ENCODE results near the gene CLPSL1.

GRCh38 chr6:35795453-35796071 is 14.7 kb downstream of the CLPSL1 start:
- TF ChIP-seq POLR2A (IDR thresholded peaks at IDR 0.05; ENCODE audit: low read depth, low read length), result no peak
- TF ChIP-seq CTCF (IDR thresholded peaks at IDR 0.05; ENCODE audit: extremely low read depth in 1 of 2, insufficient read depth in 1 of 2, low read depth in 1 of 2, low read length in 2 of 2), result no peak
- TF ChIP-seq EZH2 (IDR thresholded peaks at IDR 0.05; ENCODE audit: borderline replicate concordance, low read depth, low read length, severe bottlenecking), result no peak
- no peak for TF ChIP-seq JUN (IDR thresholded peaks at IDR 0.05; ENCODE audit: borderline replicate concordance, insufficient read depth, insufficient read length, low read depth)
